ENCODE results near the gene SPOCK1. TPM values are rescaled to one million over a fixed set of nuclear protein-coding genes. Genes with fewer than 3 reads are reported as not detected.

SPOCK1 gene
- total and polyA plus RNA-seq, 10 donors = 0.50 to 17.0 (median 6.6) TPM

GRCh38 chr5:137075163-137075970 is 423.8 kb downstream of the SPOCK1 start:
- Histone ChIP-seq H3K4me1 (no peaks in the 10 kb centered on the region), H3K27me3 (replicated peaks in 1 of 7) (no peaks in the 10 kb centered on the region), H3K4me3 (no peak overlapping the region), H3K36me3 (no peaks in the 10 kb centered on the region), H3K27ac (no peak overlapping the region), H3K9me3 (no peaks in the 10 kb centered on the region)
- no peak for TF ChIP-seq POLR2A (IDR thresholded peaks at IDR 0.05)
- TF ChIP-seq POLR2AphosphoS5 (IDR thresholded peaks at IDR 0.05) = no peak
- peak in 1 of 11 experiments; percentile 27 for TF ChIP-seq CTCF (IDR thresholded peaks at IDR 0.05 in 8 of 11, conservative IDR thresholded peaks at IDR 0.05 in 3 of 11)
- DNase-seq = no peak
- WGBS, 5 donors = 52 to 62% (median 56%) methylated on average over 7 of the region's 7 CpGs
- intact Hi-C loops (cut with DNase I; ENCODE audit: low total_unique reads) = no loop called here

- TF ChIP-seq CTCF (IDR thresholded peaks at IDR 0.05 in 8 of 11, conservative IDR thresholded peaks at IDR 0.05 in 3 of 11) (no peak), POLR2AphosphoS5 (IDR thresholded peaks at IDR 0.05) (no peak), POLR2A (IDR thresholded peaks at IDR 0.05) (no peak)
- WGBS, 5 donors = 49 to 67% (median 52%) methylated on average over 3 of the region's 3 CpGs
- H3K36me3 ChIP-seq = no peaks in the 10 kb centered on the region
- intact Hi-C loops (cut with DNase I; ENCODE audit: low total_unique reads) = no loop called here
- peak overlapping the region in 2 of 8 donors; percentile 19 to 29 for H3K27ac ChIP-seq
- H3K4me1 ChIP-seq = no peaks in the 10 kb centered on the region
- H3K9me3 ChIP-seq = no peaks in the 10 kb centered on the region
- no peaks in the 10 kb centered on the region for H3K27me3 ChIP-seq (replicated peaks in 1 of 7)
- H3K4me3 ChIP-seq = no peak overlapping the region
- DNase-seq = no peak
Observed at GRCh38 chr5:137073189-137073588, 425.9 kb downstream of the SPOCK1 start.

GRCh38 chr5:137072361-137073115 is 426.6 kb downstream of the SPOCK1 start:
- no peaks in the 10 kb centered on the region for H3K4me1 ChIP-seq
- intact Hi-C loops (cut with DNase I; ENCODE audit: low total_unique reads) = no loop called here
- DNase-seq = no peak
- no peak for TF ChIP-seq POLR2AphosphoS5 (IDR thresholded peaks at IDR 0.05)
- TF ChIP-seq CTCF (IDR thresholded peaks at IDR 0.05 in 8 of 11, conservative IDR thresholded peaks at IDR 0.05 in 3 of 11) = no peak
- TF ChIP-seq POLR2A (IDR thresholded peaks at IDR 0.05) = no peak
- H3K9me3 ChIP-seq = no peaks in the 10 kb centered on the region
- no peak overlapping the region for H3K4me3 ChIP-seq
- no peaks in the 10 kb centered on the region for H3K36me3 ChIP-seq
- H3K27ac ChIP-seq = peak overlapping the region in 2 of 8 donors; percentile 19 to 29
- no peaks in the 10 kb centered on the region for H3K27me3 ChIP-seq (replicated peaks in 1 of 7)
- WGBS, 5 donors = 56 to 70% (median 65%) methylated on average over 7 of the region's 7 CpGs

- TF ChIP-seq POLR2A (IDR thresholded peaks at IDR 0.05) = no peak
- no peak for TF ChIP-seq POLR2AphosphoS5 (IDR thresholded peaks at IDR 0.05)
- TF ChIP-seq CTCF (IDR thresholded peaks at IDR 0.05 in 8 of 11, conservative IDR thresholded peaks at IDR 0.05 in 3 of 11) = no peak
- H3K9me3 ChIP-seq = no peaks in the 10 kb centered on the region
- intact Hi-C loops (cut with DNase I; ENCODE audit: low total_unique reads) = no loop called here
- WGBS, 5 donors = 71 to 88% (median 83%) methylated on average over 2 of the region's 2 CpGs
- no peaks in the 10 kb centered on the region for H3K36me3 ChIP-seq
- H3K27ac ChIP-seq = peak overlapping the region in 2 of 8 donors; percentile 1 to 3
- H3K27me3 ChIP-seq (replicated peaks in 1 of 7) = no peaks in the 10 kb centered on the region
- no peak overlapping the region for H3K4me3 ChIP-seq
- DNase-seq = no peak
- H3K4me1 ChIP-seq = no peaks in the 10 kb centered on the region
Observed at GRCh38 chr5:137071931-137072330, 427.2 kb downstream of the SPOCK1 start.
